HG03432 (cell line): Measurements from ENCODE around the gene S100A2.

Source experiments
- ATAC-seq: cut with Tn5 transposase; IDR thresholded peaks from one replicate; pipeline ENCODE4 v1.9.1; 2021; ENCODE audit warnings: mild to moderate bottlenecking, moderate library complexity; ENCODE audit not compliant: unreplicated experiment

Gene S100A2

GRCh38 chr1:153565529-153566374 is at the start of gene S100A2:
S100A2 (minus strand) TSS chr1:153565844; CDS start chr1:153563877, 1,967 bp downstream.
- ATAC-seq: peak; percentile 55

- ATAC-seq: no peak
Observed at GRCh38 chr1:153615406-153615805, 49.8 kb upstream of the S100A2 start.

GRCh38 chr1:153614906-153615305 is 49.3 kb upstream of the S100A2 start:
- no peak for ATAC-seq

GRCh38 chr1:153614189-153614900 is 48.7 kb upstream of the S100A2 start:
- ATAC-seq: no peak

GRCh38 chr1:153613406-153613805 is 47.8 kb upstream of the S100A2 start:
- ATAC-seq: no peak

GRCh38 chr1:153612755-153613331 is 47.2 kb upstream of the S100A2 start, which contains the start of gene S100A16:
S100A16 (minus strand) TSS chr1:153613137; CDS start chr1:153608151, 4,986 bp downstream.
- ATAC-seq: no peak

- ATAC-seq: no peak
Observed at GRCh38 chr1:153612111-153612754, 46.6 kb upstream of the S100A2 start.

- ATAC-seq: no peak
Observed at GRCh38 chr1:153611356-153611755, 45.7 kb upstream of the S100A2 start.

- ATAC-seq: no peak
Observed at GRCh38 chr1:153610811-153611301, 45.2 kb upstream of the S100A2 start.

GRCh38 chr1:153610334-153610733 is 44.7 kb upstream of the S100A2 start:
- ATAC-seq: no peak

- no peak for ATAC-seq
Observed at GRCh38 chr1:153609585-153609907, 43.9 kb upstream of the S100A2 start.

- no peak for ATAC-seq
Observed at GRCh38 chr1:153608742-153609584, 43.3 kb upstream of the S100A2 start.

- ATAC-seq: no peak
Observed at GRCh38 chr1:153608089-153608682, 42.5 kb upstream of the S100A2 start.

GRCh38 chr1:153607381-153607780 is 41.7 kb upstream of the S100A2 start:
- ATAC-seq: no peak

GRCh38 chr1:153606194-153606593 is 40.5 kb upstream of the S100A2 start:
- no peak for ATAC-seq

GRCh38 chr1:153602749-153603148 is 37.1 kb upstream of the S100A2 start:
- ATAC-seq: no peak

GRCh38 chr1:153599847-153600246 is 34.2 kb upstream of the S100A2 start:
- no peak for ATAC-seq

- ATAC-seq: peak; percentile 99
Observed at GRCh38 chr1:153598309-153599172, 32.9 kb upstream of the S100A2 start.

- no peak for ATAC-seq
Observed at GRCh38 chr1:153597206-153597605, 31.6 kb upstream of the S100A2 start.
